Activated naive CD8-positive, alpha-beta T cell (primary cell): Measurements from ENCODE around the gene PPEF1.

ENCODE experiments used
- H3K27ac Mint-ChIP-seq: one replicate; pipeline ENCODE4 v1.8.0; 2021; ENCODE audit warnings: mixed read lengths
- H3K27me3 Mint-ChIP-seq: one replicate; pipeline ENCODE4 v1.8.0; 2021; ENCODE audit warnings: mixed read lengths
- H3K36me3 Mint-ChIP-seq: one replicate; pipeline ENCODE4 v1.8.0; 2021; ENCODE audit warnings: mixed read lengths
- H3K4me1 Mint-ChIP-seq: one replicate; pipeline ENCODE4 v1.8.0; 2021; ENCODE audit warnings: low read depth, mixed read lengths
- H3K4me3 Mint-ChIP-seq: one replicate; pipeline ENCODE4 v1.8.0; 2021; ENCODE audit warnings: mild to moderate bottlenecking, mixed read lengths
- H3K9me3 Mint-ChIP-seq: one replicate; pipeline ENCODE4 v1.8.0; 2021; ENCODE audit warnings: low read depth, mixed read lengths

Gene PPEF1

DNA sequence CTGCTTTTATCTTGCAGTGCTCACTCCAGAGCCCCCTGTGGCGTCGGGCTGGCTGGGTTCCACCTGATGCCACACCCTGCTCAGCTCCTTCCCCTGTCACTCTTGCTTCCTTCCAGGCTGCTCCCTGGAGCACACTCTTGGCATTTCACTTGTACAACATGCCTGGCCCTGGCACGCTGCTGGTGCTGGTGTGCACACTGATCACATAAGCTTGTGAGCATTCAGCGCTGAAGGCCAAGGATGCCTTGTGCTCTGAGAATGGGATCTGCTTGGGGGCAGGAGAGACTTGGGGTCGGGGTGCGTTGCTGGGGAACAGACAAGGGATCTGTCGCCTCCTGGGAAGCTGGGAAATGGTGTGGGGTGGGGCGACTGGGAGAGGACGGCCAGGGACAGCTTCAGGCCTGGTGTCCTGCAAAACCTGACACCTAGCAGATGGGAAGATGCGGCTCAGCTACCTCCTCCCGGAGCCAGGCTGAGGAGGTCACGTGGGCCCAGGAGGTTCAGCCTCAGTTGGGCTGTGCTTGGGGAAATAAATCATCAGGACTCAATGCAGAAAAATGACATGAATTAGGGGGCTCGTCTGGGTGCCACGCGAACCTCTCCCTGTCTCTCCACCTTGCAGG lies 167.9 kb downstream of the PPEF1 start:
- no peaks in the 10 kb centered on the region for H3K9me3 Mint-ChIP-seq
- H3K27me3 Mint-ChIP-seq, result no peaks in the 10 kb centered on the region
- H3K36me3 Mint-ChIP-seq, result no peaks in the 10 kb centered on the region
- H3K4me3 Mint-ChIP-seq, result no peak overlapping the region
- H3K27ac Mint-ChIP-seq, result no peak overlapping the region
- H3K4me1 Mint-ChIP-seq, result peaks cover 6% of the 10 kb centered on the region

DNA sequence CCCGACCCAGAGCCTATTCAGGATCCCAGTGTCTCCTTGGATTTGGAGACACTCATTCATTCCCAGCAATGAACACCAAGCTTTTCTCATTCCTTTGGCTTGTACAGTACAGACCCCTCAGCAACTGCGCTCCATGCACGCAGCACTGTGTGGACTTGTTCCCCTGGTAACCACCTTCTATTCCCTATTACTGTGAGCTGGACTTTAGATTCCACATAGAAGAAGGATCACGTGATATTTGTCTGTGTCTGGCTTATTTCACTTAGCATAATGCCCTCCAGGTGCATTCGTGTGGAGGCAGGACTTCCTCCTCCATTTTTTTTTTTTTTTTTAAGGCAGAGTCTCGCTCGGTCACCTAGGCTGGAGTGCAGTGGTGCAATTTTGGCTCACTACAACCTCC lies 170.0 kb downstream of the PPEF1 start:
- H3K27me3 Mint-ChIP-seq, result no peaks in the 10 kb centered on the region
- H3K9me3 Mint-ChIP-seq, result no peaks in the 10 kb centered on the region
- H3K4me3 Mint-ChIP-seq, result no peak overlapping the region
- peaks cover 6% of the 10 kb centered on the region for H3K4me1 Mint-ChIP-seq
- H3K27ac Mint-ChIP-seq, result no peak overlapping the region
- no peaks in the 10 kb centered on the region for H3K36me3 Mint-ChIP-seq
